ENCODE measurements around the gene GPR65.

Gene GPR65

GRCh38 chr14:88026890-88027289 is 22.0 kb downstream of the GPR65 start:
- no peak for TF ChIP-seq CTCF (IDR thresholded peaks at IDR 0.05; ENCODE audit: low read depth, low read length)
- no peak for TF ChIP-seq POLR2A (IDR thresholded peaks at IDR 0.05; ENCODE audit: extremely low read depth, insufficient read length)
- TF ChIP-seq MYC (IDR thresholded peaks at IDR 0.05; ENCODE audit: low read depth, low read length): no peak
- TF ChIP-seq MAX (IDR thresholded peaks at IDR 0.05; ENCODE audit: low read depth, low read length): no peak
- no peak overlapping the region for H3K4me3 ChIP-seq (ENCODE audit: low read depth, low read length)
- no peak for DNase-seq (ENCODE audit: low read depth)

- H3K4me3 ChIP-seq (ENCODE audit: low read depth, low read length): no peak overlapping the region
- no peak for DNase-seq (ENCODE audit: low read depth)
- TF ChIP-seq MYC (IDR thresholded peaks at IDR 0.05; ENCODE audit: low read depth, low read length) (no peak), MAX (IDR thresholded peaks at IDR 0.05; ENCODE audit: low read depth, low read length) (no peak), CTCF (IDR thresholded peaks at IDR 0.05; ENCODE audit: low read depth, low read length) (no peak), POLR2A (IDR thresholded peaks at IDR 0.05; ENCODE audit: extremely low read depth, insufficient read length) (no peak)
These were observed 24.6 kb downstream of the GPR65 start for GRCh38 chr14:88029500-88029899.

- no peak overlapping the region for H3K4me3 ChIP-seq (ENCODE audit: low read depth, low read length)
- TF ChIP-seq MYC (IDR thresholded peaks at IDR 0.05; ENCODE audit: low read depth, low read length): no peak
- DNase-seq (ENCODE audit: low read depth): no peak
These were observed 25.1 kb downstream of the GPR65 start for GRCh38 chr14:88030079-88030478.

GRCh38 chr14:88030892-88031291 is 26.0 kb downstream of the GPR65 start:
- TF ChIP-seq CTCF (IDR thresholded peaks at IDR 0.05; ENCODE audit: low read depth, low read length): no peak
- no peak for TF ChIP-seq MYC (IDR thresholded peaks at IDR 0.05; ENCODE audit: low read depth, low read length)
- TF ChIP-seq MAX (IDR thresholded peaks at IDR 0.05; ENCODE audit: low read depth, low read length): no peak
- TF ChIP-seq POLR2A (IDR thresholded peaks at IDR 0.05; ENCODE audit: extremely low read depth, insufficient read length): no peak
- DNase-seq (ENCODE audit: low read depth): no peak
- no peak overlapping the region for H3K4me3 ChIP-seq (ENCODE audit: low read depth, low read length)

- DNase-seq (ENCODE audit: low read depth): no peak
- no peak overlapping the region for H3K4me3 ChIP-seq (ENCODE audit: low read depth, low read length)
- TF ChIP-seq POLR2A (IDR thresholded peaks at IDR 0.05; ENCODE audit: extremely low read depth, insufficient read length) (no peak), MAX (IDR thresholded peaks at IDR 0.05; ENCODE audit: low read depth, low read length) (no peak), CTCF (IDR thresholded peaks at IDR 0.05; ENCODE audit: low read depth, low read length) (no peak), MYC (IDR thresholded peaks at IDR 0.05; ENCODE audit: low read depth, low read length) (no peak)
These were observed 27.4 kb downstream of the GPR65 start for GRCh38 chr14:88032373-88032772.

- DNase-seq (ENCODE audit: low read depth): no peak
- no peak overlapping the region for H3K4me3 ChIP-seq (ENCODE audit: low read depth, low read length)
- no peak for TF ChIP-seq CTCF (IDR thresholded peaks at IDR 0.05; ENCODE audit: low read depth, low read length)
- no peak for TF ChIP-seq POLR2A (IDR thresholded peaks at IDR 0.05; ENCODE audit: extremely low read depth, insufficient read length)
- no peak for TF ChIP-seq MYC (IDR thresholded peaks at IDR 0.05; ENCODE audit: low read depth, low read length)
- no peak for TF ChIP-seq MAX (IDR thresholded peaks at IDR 0.05; ENCODE audit: low read depth, low read length)
These were observed 29.1 kb downstream of the GPR65 start for GRCh38 chr14:88034076-88034475.

Data from NB4 (cell line).